Measurements from ENCODE around the gene EDN3. TPM values are rescaled to one million over a fixed set of nuclear protein-coding genes. Genes with fewer than 3 reads are reported as not detected.

The EDN3 gene
- total RNA-seq, 1 experiment from 2014 or later = not detected

DNA sequence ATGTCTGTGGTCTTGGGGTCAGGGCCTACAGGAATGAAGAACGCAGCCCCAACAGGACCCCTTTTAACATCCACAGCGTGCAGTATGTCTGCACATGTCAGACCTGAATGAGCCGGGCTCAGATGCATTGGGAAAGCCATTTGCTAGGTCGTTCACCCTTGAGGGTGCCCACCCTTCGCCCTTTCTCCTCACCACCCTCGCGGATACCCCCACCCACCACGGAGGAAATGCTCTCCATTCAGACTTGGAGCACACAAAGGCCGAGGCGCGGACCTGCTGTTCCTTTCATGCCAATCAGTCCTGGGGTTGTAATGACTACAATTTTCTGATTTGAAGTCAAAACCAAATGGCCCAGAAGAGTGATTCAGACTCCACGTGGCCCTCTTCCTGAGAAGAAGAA is 62.7 kb downstream of the EDN3 start:
- no peak overlapping the region for H3K4me3 ChIP-seq (replicated peaks in 1 of 2; ENCODE audit: low read depth in 1 of 2, low read length in 2 of 2)
- no peaks in the 10 kb centered on the region for H4K20me1 ChIP-seq (ENCODE audit: insufficient read depth)
- ChIA-PET POLR2A (no interaction called here), RAD21 (ENCODE audit: low non-redundant PET in 1 of 2, low total read pairs in 2 of 2, uncharacterized antibody in 2 of 2, unreplicated experiment in 2 of 2) (no interaction called here), CTCF (no interaction called here)
- no peak overlapping the region for H2AFZ ChIP-seq (ENCODE audit: low read depth, low read length, poor library complexity, severe bottlenecking)
- H3K27me3 ChIP-seq (ENCODE audit: insufficient read depth, low read length) = peaks cover 26% of the 10 kb centered on the region
- no peak overlapping the region for H3K27ac ChIP-seq (ENCODE audit: low read depth, low read length)
- H3K4me2 ChIP-seq (ENCODE audit: low read length) = no peak overlapping the region
- H3K9ac ChIP-seq (ENCODE audit: low read length) = no peak overlapping the region
- DNase-seq (ENCODE audit: low read depth, low spot score) (no peak), ATAC-seq (no peak)
- H3K36me3 ChIP-seq (ENCODE audit: control insufficient read depth in 1 of 2, insufficient read depth in 2 of 2, low read length in 2 of 2) = no peaks in the 10 kb centered on the region
- TF ChIP-seq RAD21 (IDR thresholded peaks at IDR 0.05; ENCODE audit: low read depth) = no peak
- TF ChIP-seq SRF (IDR thresholded peaks at IDR 0.05; ENCODE audit: low read depth) = no peak
- no peak for TF ChIP-seq TCF7L2 (IDR thresholded peaks at IDR 0.05; ENCODE audit: borderline replicate concordance, extremely low read depth, insufficient read depth, insufficient read length)
- TF ChIP-seq, protein P1, sequence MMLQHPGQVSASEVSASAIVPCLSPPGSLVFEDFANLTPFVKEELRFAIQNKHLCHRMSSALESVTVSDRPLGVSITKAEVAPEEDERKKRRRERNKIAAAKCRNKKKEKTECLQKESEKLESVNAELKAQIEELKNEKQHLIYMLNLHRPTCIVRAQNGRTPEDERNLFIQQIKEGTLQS (IDR thresholded peaks at IDR 0.05) = no peak
- TF ChIP-seq ZFX (IDR thresholded peaks at IDR 0.05) = no peak
- no peak for TF ChIP-seq SIN3A (IDR thresholded peaks at IDR 0.05; ENCODE audit: low read depth)
- no peak for TF ChIP-seq YY1 (IDR thresholded peaks at IDR 0.05; ENCODE audit: extremely low read depth, insufficient replicate concordance, low read depth, low read length)
- TF ChIP-seq, protein P2, sequence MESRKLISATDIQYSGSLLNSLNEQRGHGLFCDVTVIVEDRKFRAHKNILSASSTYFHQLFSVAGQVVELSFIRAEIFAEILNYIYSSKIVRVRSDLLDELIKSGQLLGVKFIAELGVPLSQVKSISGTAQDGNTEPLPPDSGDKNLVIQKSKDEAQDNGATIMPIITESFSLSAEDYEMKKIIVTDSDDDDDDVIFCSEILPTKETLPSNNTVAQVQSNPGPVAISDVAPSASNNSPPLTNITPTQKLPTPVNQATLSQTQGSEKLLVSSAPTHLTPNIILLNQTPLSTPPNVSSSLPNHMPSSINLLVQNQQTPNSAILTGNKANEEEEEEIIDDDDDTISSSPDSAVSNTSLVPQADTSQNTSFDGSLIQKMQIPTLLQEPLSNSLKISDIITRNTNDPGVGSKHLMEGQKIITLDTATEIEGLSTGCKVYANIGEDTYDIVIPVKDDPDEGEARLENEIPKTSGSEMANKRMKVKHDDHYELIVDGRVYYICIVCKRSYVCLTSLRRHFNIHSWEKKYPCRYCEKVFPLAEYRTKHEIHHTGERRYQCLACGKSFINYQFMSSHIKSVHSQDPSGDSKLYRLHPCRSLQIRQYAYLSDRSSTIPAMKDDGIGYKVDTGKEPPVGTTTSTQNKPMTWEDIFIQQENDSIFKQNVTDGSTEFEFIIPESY (IDR thresholded peaks at IDR 0.05; ENCODE audit: extremely low read depth, insufficient replicate concordance, low read length) = no peak
- no peak for TF ChIP-seq CEBPB (IDR thresholded peaks at IDR 0.05; ENCODE audit: low read depth)
- TF ChIP-seq, protein P3, sequence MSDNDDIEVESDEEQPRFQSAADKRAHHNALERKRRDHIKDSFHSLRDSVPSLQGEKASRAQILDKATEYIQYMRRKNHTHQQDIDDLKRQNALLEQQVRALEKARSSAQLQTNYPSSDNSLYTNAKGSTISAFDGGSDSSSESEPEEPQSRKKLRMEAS (IDR thresholded peaks at IDR 0.05) = no peak
- H3K79me2 ChIP-seq (ENCODE audit: insufficient read depth, low read length) = no peaks in the 10 kb centered on the region
- no TSS peak for BruUV-seq (replicated peaks)
- no peaks in the 10 kb centered on the region for H3K4me1 ChIP-seq (ENCODE audit: control insufficient read depth in 1 of 2, insufficient read depth in 2 of 2, low read length in 2 of 2)
- intact Hi-C loops (cut with micrococcal nuclease) = no loop called here
- H3K9me2 ChIP-seq (ENCODE audit: insufficient read depth) = no peaks in the 10 kb centered on the region
- no peaks in the 10 kb centered on the region for H3K9me3 ChIP-seq (ENCODE audit: control insufficient read depth in 1 of 2, insufficient read depth in 1 of 2, low read depth in 1 of 2, low read length in 2 of 2)

All from HCT116 (cell line).